Thymus (tissue), 11 donors: Measurements from ENCODE around the gene ANKH. TPM values are rescaled to one million over a fixed set of nuclear protein-coding genes. Genes with fewer than 3 reads are reported as not detected.
"Not testable (repeated sequence)": the region's sequence is repeated elsewhere in the genome, so short reads cannot be mapped to it uniquely, and the experiment has no call there.

ENCODE experiments used
- DNase-seq, 9 donors: peaks; one replicate each; pipeline ENCODE4 v3.0.0-alpha.2; 2013; ENCODE audit warnings: low spot score in 9 of 9, low read depth in 6 of 9, missing footprints in 1 of 9
- H3K27ac ChIP-seq, 2 donors: one replicate each; pipeline ENCODE4 v1.5.1; 2013; ENCODE audit warnings: control low read depth in 1 of 2, low read depth in 1 of 2, low read length in 1 of 2, mild to moderate bottlenecking in 1 of 2, moderate library complexity in 1 of 2
- H3K27me3 ChIP-seq, 2 donors: one replicate each; pipeline ENCODE4 v1.5.1; 2013; ENCODE audit warnings: low read length in 1 of 2; ENCODE audit not compliant: control insufficient read depth in 2 of 2, insufficient read depth in 1 of 2
- H3K36me3 ChIP-seq, 2 donors: one replicate each; pipeline ENCODE4 v1.5.1; 2013; ENCODE audit warnings: low read length in 1 of 2, mild to moderate bottlenecking in 1 of 2, moderate library complexity in 1 of 2; ENCODE audit not compliant: control insufficient read depth in 2 of 2, insufficient read depth in 2 of 2
- H3K4me1 ChIP-seq, 2 donors: one replicate each; pipeline ENCODE4 v1.5.1; 2013; ENCODE audit warnings: low read length in 2 of 2; ENCODE audit not compliant: control insufficient read depth in 2 of 2, insufficient read depth in 2 of 2
- H3K4me3 ChIP-seq, 2 donors: one replicate each; pipeline ENCODE4 v1.5.1; 2013; ENCODE audit warnings: low read length in 2 of 2, control low read depth in 1 of 2, mild to moderate bottlenecking in 1 of 2
- H3K9me3 ChIP-seq, 2 donors: one replicate each; pipeline ENCODE4 v1.5.1; 2013; ENCODE audit warnings: low read length in 1 of 2, mild to moderate bottlenecking in 1 of 2; ENCODE audit not compliant: control insufficient read depth in 2 of 2, insufficient read depth in 1 of 2
- WGBS: extraction: QIAGEN DNeasy Blood & Tissue Kit; methylation state at CpG from one replicate; pipeline ENCODE4 v1.1.7; 2013; 5-methylcytosine and 5-hydroxymethylcytosine counted together
- polyA plus RNA-seq: library from polyadenylated mRNA; stranded (reverse); fragments of 200-250 nt; gene quantifications from one replicate; pipeline ENCODE4 v1.2.3, GENCODE V29; 2013
- total RNA-seq: library from RNA; stranded (reverse); fragments of 120-200 nt; gene quantifications from one replicate; pipeline ENCODE4 v1.2.4, GENCODE V29; 2013
- donor health status: healthy.

The ANKH gene
- total and polyA plus RNA-seq, 2 donors = 17.3 to 29.8 TPM

- not testable (repeated sequence) for H3K27ac ChIP-seq, H3K9me3 ChIP-seq
- 97% methylated on average over 9 of the region's 9 CpGs for WGBS
These were observed 6.6 kb upstream of the ANKH start for GRCh38 chr5:14878192-14878591.

GRCh38 chr5:14876095-14876494 lies 4.5 kb upstream of the ANKH start:
- peaks cover 0 to 7% of the 10 kb centered on the region in 2 donors for H3K4me1 ChIP-seq
- H3K27ac ChIP-seq = no peak overlapping the region
- no peaks in the 10 kb centered on the region for H3K9me3 ChIP-seq
- peaks cover 5 to 54% of the 10 kb centered on the region in 2 donors for H3K27me3 ChIP-seq
- no peak overlapping the region for H3K4me3 ChIP-seq
- no peak for DNase-seq
- WGBS = 75% methylated on average over 5 of the region's 5 CpGs
- no peaks in the 10 kb centered on the region for H3K36me3 ChIP-seq

More at GRCh38 chr5:14878192-14878591, 6.6 kb upstream of the ANKH start:
- H3K4me1 ChIP-seq, H3K36me3 ChIP-seq, DNase-seq, H3K4me3 ChIP-seq: not testable (repeated sequence)
- H3K27me3 ChIP-seq = peaks cover 5 to 42% of the 10 kb centered on the region in 2 donors

- 99% methylated on average over 3 of the region's 3 CpGs for WGBS
- H3K27me3 ChIP-seq = peaks cover 5 to 71% of the 10 kb centered on the region in 2 donors
- no peak overlapping the region for H3K4me3 ChIP-seq
- no peak for DNase-seq
- H3K36me3 ChIP-seq = no peaks in the 10 kb centered on the region
- H3K4me1 ChIP-seq = peaks cover 7% of the 10 kb centered on the region in 2 donors
- H3K9me3 ChIP-seq = no peaks in the 10 kb centered on the region
- no peak overlapping the region for H3K27ac ChIP-seq
These were observed 2.2 kb upstream of the ANKH start for GRCh38 chr5:14873790-14874189.

- WGBS = 64% methylated on average over 9 of the region's 9 CpGs
- no peak overlapping the region for H3K27ac ChIP-seq
- peaks cover 7% of the 10 kb centered on the region in 2 donors for H3K4me1 ChIP-seq
- peaks cover 5 to 75% of the 10 kb centered on the region in 2 donors for H3K27me3 ChIP-seq
- DNase-seq = no peak
- no peaks in the 10 kb centered on the region for H3K9me3 ChIP-seq
- H3K4me3 ChIP-seq = peak overlapping the region in 1 of 2 donors; percentile 82
- H3K36me3 ChIP-seq = no peaks in the 10 kb centered on the region
These were observed 1.5 kb upstream of the ANKH start for GRCh38 chr5:14873093-14873492.

DNA sequence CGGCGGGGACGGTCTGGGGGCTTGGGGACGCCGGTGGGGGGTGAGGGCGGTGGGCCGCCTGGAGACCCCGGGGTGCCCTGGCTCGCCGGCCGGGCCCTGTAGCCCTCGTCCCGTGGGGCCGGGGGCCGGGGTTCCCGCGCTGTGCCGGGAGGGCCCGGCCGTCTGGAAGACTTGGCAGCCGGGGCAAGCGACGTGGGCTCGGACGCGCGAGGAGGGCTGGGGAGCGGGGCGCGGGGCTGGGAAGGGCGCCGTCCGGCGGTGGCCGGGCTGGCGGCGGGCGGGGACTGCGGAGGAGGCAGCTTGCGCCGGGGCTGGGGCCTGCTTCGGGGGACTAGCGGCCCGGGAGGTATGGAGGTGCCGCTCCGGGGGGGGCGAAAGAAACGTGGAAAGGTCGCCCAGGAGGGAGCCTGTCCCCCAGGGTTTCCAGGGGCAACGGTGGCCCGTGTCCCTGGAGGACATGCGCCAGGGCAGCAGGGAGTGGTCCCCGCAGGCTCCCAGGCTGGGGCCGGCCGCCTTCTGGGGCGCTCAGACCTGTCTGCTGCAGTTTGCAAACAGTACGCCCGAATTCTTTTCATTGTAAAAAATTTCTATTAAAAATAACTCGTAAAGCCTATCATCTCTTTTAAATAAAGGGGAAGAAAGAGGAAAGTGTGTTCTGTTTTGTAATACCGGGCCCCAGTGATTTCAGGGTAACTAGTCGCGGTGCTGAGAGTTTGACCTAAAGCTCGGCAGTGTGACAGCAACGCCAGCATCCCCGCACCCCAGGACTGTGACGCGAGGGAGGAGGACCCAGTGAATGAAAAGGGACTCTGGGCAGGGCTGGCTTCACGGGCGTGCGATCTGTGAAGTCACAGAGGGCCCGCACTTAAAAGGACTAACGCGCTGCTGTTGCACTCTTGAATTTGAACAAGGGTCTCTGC lies 752 bp upstream of the ANKH start:
- no peaks in the 10 kb centered on the region for H3K9me3 ChIP-seq
- H3K4me1 ChIP-seq = peaks cover 7% of the 10 kb centered on the region in 2 donors
- no peaks in the 10 kb centered on the region for H3K36me3 ChIP-seq
- peak overlapping the region; percentile 44 to 82 for H3K4me3 ChIP-seq
- peaks cover 2 to 70% of the 10 kb centered on the region in 2 donors for H3K27me3 ChIP-seq
- peak overlapping the region; percentile 47 to 76 for H3K27ac ChIP-seq
- peak in 2 of 9 donors; percentile 11 to 44 for DNase-seq
- WGBS = 1% methylated on average over 73 of the region's 73 CpGs

GRCh38 chr5:14870337-14871213 lies 1.0 kb downstream of the ANKH start:
- peak overlapping the region in 1 of 2 donors; percentile 15 for H3K27ac ChIP-seq
- H3K4me3 ChIP-seq = peak overlapping the region; percentile 45 to 82
- peaks cover 7% of the 10 kb centered on the region in 2 donors for H3K4me1 ChIP-seq
- no peaks in the 10 kb centered on the region for H3K36me3 ChIP-seq
- H3K9me3 ChIP-seq = no peaks in the 10 kb centered on the region
- peak in 2 of 9 donors; percentile 22 to 24 for DNase-seq
- whole genome bisulfite sequencing = 23% methylated on average over 21 of the region's 21 CpGs
- H3K27me3 ChIP-seq = peaks cover 2 to 63% of the 10 kb centered on the region in 2 donors

DNA sequence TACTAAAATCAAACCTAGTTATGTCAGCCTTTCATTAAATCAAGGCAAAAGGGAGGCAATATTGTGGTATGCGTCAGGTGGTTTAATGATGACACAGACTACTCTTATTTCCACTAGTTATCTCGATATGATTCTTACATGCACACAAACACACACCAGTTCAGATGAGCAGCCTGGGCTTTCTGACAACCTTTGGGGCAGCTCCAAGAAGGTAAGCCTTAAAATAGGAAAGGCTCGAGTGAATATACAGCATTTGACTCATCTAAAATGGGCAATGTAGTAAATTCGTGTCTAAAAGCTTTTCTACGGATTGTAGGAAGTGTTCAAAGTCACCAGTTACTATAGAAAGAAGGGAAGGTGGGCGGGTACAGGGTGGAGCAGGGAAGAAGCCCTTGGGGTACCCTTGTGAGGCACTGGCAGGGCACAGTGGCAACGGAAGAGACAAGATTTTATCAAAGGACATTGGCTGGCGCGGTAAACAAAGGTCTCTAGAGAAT lies 1.9 kb downstream of the ANKH start:
- Histone ChIP-seq H3K4me1 (peaks cover 7% of the 10 kb centered on the region in 2 donors), H3K36me3 (no peaks in the 10 kb centered on the region), H3K9me3 (no peaks in the 10 kb centered on the region), H3K4me3 (peak overlapping the region in 1 of 2 donors; percentile 82), H3K27me3 (peaks cover 2 to 58% of the 10 kb centered on the region in 2 donors), H3K27ac (peak overlapping the region in 1 of 2 donors; percentile 33)
- WGBS = 54% methylated on average over 9 of the region's 9 CpGs
- peak in 1 of 9 donors; percentile 15 for DNase-seq

GRCh38 chr5:14869233-14869632 lies 2.3 kb downstream of the ANKH start:
- Histone ChIP-seq H3K4me3 (no peak overlapping the region), H3K9me3 (no peaks in the 10 kb centered on the region), H3K27me3 (peaks cover 2 to 54% of the 10 kb centered on the region in 2 donors), H3K27ac (no peak overlapping the region), H3K36me3 (no peaks in the 10 kb centered on the region), H3K4me1 (peaks cover 7% of the 10 kb centered on the region in 2 donors)
- no peak for DNase-seq
- WGBS = 94% methylated on average over 2 of the region's 2 CpGs
